Activated CD4-positive, alpha-beta T cell treated with anti-CD3 and anti-CD28 coated beads for 4 hours (primary cell): ENCODE data around the gene AGBL2.
"Not testable (repeated sequence)": the region's sequence is repeated elsewhere in the genome, so short reads cannot be mapped to it uniquely, and the experiment has no call there.

Experiments
- DNase-seq, 2 donors: peaks; one replicate each; pipeline ENCODE4 v3.0.0-alpha.2; 2020

AGBL2 gene

GRCh38 chr11:47715082-47715669, at the start of gene AGBL2:
TSS of gene AGBL2 (minus strand) at chr11:47715369. CDS start at chr11:47714650, 719 bp downstream.
- DNase-seq: peak; percentile 74 to 75

DNA sequence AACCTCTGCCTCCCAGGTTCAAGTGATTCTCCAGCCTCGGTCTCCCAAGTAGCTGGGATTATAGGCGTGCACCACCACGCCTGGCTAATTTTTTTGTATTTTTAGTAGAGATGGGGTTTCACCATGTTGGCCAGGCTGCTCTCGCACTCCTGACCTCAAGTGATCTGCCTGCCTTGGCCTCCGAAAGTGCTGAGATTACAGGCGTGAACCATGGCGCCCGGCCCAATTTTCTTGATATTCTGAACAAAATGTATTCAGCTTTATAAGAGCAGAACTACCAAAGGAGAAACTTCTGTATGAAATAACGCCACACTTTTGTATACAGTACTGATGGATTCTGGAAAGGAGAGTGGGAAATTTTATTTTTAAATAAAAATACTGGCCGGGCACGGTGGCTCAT, 44.1 kb upstream of the AGBL2 start:
- not testable (repeated sequence) for DNase-seq

DNA sequence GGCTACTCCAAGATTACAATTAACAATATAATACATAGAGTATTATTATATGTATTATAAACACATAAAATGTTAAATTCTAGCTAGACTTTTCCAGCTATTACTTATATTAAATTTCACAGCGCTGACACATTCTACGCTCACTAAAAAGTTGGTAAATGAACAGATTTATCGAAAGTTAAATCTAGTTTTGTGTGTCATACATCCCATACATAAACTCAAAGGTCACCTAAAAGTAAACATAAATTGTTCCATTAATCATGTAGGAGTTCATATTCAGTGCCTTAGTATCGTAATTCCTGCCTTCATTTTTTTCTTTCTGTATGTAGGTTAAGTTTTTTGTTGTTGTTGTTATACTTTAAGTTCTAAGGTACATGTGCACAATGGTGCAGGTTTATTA, 41.0 kb upstream of the AGBL2 start:
- no peak for DNase-seq

DNA sequence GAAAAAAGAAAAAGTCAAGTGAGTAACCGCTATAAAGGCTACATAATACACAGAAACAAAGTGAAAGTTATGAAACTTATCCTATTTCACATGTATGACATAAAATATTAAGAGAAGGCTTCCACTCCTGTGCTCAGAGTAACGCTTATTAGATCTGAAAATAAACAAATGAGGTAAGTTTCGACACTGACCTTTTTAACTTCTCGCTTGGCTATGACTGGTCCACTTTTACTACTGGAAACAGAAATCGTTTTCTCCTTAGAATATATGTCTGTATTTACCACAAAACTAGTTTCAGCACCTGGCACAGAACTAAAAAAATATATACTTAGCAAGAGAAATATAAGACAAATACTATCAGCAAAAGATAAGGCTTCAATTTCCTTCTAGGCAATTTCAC, 35.6 kb upstream of the AGBL2 start:
- no peak for DNase-seq

DNA sequence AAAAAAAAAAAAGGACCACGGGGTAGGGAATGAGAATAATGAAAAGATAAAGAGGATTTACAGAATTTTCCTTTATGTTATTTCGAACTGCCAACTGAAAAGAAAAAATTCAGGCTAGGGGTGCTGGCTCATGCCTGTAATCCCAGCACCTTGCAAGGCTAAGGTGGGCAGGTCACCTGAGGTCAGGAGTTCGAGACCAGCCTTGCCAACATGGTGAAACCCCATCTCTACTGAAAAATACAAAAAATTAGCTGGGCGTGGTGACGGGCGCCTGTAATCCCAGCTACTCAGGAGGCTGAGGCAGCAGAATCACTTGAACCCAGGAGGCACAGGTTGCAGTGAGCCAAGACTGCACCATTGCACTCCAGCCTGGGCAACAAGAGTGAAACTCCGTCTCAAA, 27.3 kb upstream of the AGBL2 start:
- DNase-seq: not testable (repeated sequence)

- not testable (repeated sequence) for DNase-seq
Measured at GRCh38 chr11:47737817-47738216, 22.6 kb upstream of the AGBL2 start.

DNA sequence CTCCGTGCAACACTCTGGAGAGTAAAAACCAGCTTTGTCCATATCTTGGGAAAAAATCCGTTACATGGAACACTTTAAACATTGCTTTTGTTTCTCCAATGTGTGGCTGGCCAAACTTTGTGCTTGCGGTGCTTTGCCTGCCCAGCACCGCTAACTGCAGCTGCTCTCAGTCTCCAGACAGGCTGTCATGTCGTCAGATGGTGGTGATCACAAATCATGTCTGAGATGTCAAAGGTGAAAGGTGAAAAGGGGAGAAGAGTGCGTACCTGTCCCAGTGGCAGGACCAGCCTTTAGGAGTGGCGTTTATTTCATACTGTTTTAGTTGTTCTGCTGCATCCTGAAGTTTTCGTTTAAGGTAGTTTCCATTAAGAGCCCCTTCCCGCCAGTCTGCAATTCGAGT, 17.1 kb upstream of the AGBL2 start:
- DNase-seq: no peak

- no peak for DNase-seq
Measured at GRCh38 chr11:47731475-47731874, 16.3 kb upstream of the AGBL2 start.

DNA sequence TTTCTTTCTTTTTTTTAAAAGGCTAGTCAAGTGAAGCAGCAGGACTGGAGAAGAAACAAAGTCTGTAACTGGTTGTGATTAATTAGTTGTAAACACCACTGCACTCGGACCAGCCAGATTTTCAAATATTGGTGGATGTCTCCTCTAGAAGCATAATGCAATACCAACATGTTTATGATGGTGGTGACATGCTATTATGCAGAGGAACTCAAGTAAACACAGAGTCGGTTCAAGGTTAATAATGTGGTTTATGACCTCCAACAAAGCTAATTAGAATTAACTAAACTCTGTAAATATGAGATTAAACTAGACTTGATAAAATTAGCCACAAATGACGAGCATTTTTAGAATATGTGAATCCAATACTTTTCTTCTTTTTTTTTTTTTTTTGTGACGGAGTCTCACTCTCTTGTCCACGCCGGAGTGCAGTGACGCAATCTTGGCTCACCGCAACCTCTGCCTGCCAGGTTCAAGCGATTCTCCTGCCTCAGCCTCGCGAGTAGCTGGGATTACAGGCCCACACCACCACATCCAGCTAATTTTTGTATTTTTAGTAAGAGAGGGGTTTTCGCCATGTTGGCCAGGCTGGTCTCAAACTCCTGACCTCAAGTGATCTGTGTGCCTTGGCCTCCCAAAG, 11.8 kb upstream of the AGBL2 start:
- DNase-seq: no peak

- no peak for DNase-seq
Measured at GRCh38 chr11:47726118-47726442, 10.9 kb upstream of the AGBL2 start.

DNA sequence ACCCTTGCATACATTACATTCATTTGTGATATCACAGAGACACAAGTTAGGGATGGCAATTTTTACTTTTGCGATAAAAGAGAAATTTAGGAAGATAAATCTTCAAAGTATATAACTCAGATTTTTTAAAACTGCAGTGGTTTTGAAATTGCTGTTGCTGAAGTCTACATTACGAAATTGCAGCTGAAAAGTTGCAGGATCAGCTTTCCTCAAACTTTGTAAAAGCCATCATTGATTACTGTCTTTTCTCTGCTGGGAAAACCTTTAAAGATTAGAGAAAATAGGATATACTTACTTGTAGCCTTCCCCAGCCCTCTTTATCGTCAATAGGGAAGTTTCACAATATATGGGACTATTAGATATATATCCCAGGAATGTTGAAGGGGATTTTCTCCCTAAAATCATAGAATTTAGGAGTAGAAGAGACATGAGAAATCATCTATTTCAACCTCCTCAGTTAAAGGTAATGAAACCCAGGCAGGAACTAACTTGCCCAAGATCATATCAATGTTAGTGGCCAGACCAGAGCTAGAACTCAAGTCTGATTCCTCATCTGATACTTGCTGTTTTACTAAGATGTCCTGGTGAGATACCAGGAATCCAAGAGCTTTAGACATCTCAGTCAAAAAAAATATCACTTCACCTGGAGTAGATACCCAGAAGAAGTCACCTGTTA, 10.4 kb upstream of the AGBL2 start:
- no peak for DNase-seq

DNA sequence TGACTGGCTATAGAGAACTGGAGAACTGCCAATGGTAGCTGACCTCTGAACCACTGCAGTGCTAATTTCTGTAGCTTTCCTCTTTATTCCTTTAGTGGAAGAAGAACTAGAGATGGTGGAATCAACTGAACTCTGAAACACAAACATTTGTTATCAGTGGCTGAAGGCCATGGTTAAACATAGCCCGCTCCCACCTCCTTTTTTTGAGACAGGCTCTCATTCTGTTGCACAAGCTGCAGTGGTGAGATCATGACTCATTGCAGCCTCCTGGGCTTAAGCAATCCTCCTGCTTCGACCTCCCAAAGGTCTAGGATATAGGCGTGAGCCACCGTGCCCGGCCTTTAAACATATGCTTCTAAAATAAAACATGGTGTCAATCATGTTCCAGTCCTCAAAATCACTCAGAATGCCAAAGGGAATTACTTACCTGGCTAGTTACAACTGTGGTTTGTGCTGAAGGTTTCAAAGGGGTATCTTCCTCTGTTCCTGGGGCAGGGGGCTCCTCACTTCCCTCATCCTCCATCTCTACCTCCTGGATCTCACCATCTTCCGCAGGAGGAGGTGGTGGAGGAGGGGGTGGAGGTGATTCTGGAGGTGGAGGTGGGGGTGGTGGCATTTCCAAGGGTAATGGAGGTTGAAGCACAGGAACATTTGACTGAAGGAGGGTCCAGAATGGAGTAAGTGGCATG, 9.0 kb upstream of the AGBL2 start:
- DNase-seq: no peak

- no peak for DNase-seq
Measured at GRCh38 chr11:47723041-47723440, 7.9 kb upstream of the AGBL2 start.

GRCh38 chr11:47720651-47721050, 5.5 kb upstream of the AGBL2 start:
- DNase-seq: no peak

DNA sequence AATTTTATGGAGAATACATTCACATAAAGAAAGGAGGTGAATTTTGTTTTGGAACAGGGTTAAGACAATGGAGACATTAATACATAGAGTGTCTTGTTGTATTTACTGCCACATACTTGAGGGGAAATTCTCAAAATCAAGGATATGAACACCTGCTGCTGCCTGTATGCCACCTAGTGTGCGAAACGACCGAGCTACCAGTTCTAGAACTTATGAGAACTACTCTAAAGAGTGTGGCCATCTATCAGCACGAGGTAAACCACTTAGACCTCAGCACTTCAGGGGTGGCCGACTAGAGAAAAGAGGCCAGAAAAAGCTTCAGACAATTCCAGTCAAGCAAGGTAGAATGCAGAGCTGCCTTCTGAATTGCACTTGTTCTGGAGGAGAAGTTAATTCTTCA, 1.5 kb upstream of the AGBL2 start:
- peak in 1 of 2 donors; percentile 1 for DNase-seq

- peak; percentile 2 to 6 for DNase-seq
Measured at GRCh38 chr11:47714554-47715081, 551 bp downstream of the AGBL2 start.

- DNase-seq: no peak
Measured at GRCh38 chr11:47711816-47712215, 3.4 kb downstream of the AGBL2 start.

- no peak for DNase-seq
Measured at GRCh38 chr11:47711225-47711624, 3.9 kb downstream of the AGBL2 start.

- not testable (repeated sequence) for DNase-seq
Measured at GRCh38 chr11:47707275-47707786, 7.8 kb downstream of the AGBL2 start.

GRCh38 chr11:47705721-47706120, 9.4 kb downstream of the AGBL2 start:
- no peak for DNase-seq

GRCh38 chr11:47691979-47692378, 23.2 kb downstream of the AGBL2 start:
- DNase-seq: no peak

- DNase-seq: no peak
Measured at GRCh38 chr11:47689480-47689879, 25.7 kb downstream of the AGBL2 start.

DNA sequence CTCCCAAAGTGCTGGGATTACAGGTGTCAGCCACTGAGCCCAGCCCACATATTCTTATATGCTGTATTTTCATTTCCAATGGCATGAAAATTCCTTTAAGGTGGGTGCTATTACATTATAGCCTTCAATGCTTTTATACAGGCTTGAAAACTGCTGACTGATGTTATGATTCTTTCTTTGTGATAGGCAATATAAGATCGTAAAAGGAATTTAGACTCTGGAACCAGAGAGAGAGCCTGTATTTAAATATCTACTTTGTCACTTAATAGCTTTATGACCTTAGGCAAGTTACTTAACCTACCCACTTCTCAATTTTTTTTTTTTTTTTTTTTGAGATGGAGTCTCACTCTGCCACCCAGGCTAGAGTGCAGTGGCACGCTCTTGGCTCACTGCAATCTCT, 26.2 kb downstream of the AGBL2 start:
- DNase-seq: no peak
